ENCODE measurements around the gene LYPD6. TPM values are rescaled to one million over a fixed set of nuclear protein-coding genes. Genes with fewer than 3 reads are reported as not detected.

LYPD6 gene
- total and polyA plus RNA-seq, 9 of the 15 experiments (the other 6 are each of a cell fraction or from before 2014, with no cell fraction given), result not detected

GRCh38 chr2:149483004-149483605 is 152.7 kb downstream of the LYPD6 start:
- ATAC-seq (no peak), FAIRE-seq (no peak), DNase-seq (ENCODE audit: extremely low read depth in 1 of 4, low spot score in 3 of 4) (no peak)
- no peak overlapping the region for H3K9ac ChIP-seq (ENCODE audit: insufficient read depth in 1 of 2, low read depth in 2 of 2, low read length in 2 of 2)
- intact Hi-C loops (cut with micrococcal nuclease) (no loop called here), in situ Hi-C loops (cut with MboI) (no loop called here)
- H3K9me1 ChIP-seq (ENCODE audit: control insufficient read depth, insufficient read depth, low read length), result no peaks in the 10 kb centered on the region
- BruUV-seq (replicated peaks), result no TSS peak
- H2AFZ ChIP-seq (ENCODE audit: low read depth, low read length), result no peak overlapping the region
- H3K27ac ChIP-seq (ENCODE audit: extremely low read depth, low read depth, low read length), result no peak overlapping the region
- 0% methylated on average over 4 of the region's 4 CpGs for WGBS (ENCODE audit: insufficient coverage, low coverage, missing lambda C conversion rate)
- no peak overlapping the region for H3K4me3 ChIP-seq
- H3K4me2 ChIP-seq (ENCODE audit: insufficient read depth, low read length), result no peak overlapping the region
- no peaks in the 10 kb centered on the region for H4K20me1 ChIP-seq (replicated peaks; ENCODE audit: control insufficient read depth, insufficient read depth, low read length)
- ChIA-PET CTCF (ENCODE audit: low intra/inter-chr PET ratio) (no interaction called here), POLR2A (interaction anchor here (0.7 to 0.8 kb wide), 2 partner anchors 16 to 105 kb away, joined by 3 read pairs; no protein-coding TSS in a partner anchor)
- no peaks in the 10 kb centered on the region for H3K4me1 ChIP-seq (replicated peaks in 1 of 2; ENCODE audit: control insufficient read depth in 2 of 2, insufficient read depth in 2 of 2, low read length in 2 of 2)
- no peak for TF ChIP-seq HOMEZ (CRISPR knock-in tag; IDR thresholded peaks at IDR 0.05)
- TF ChIP-seq, protein P1, sequence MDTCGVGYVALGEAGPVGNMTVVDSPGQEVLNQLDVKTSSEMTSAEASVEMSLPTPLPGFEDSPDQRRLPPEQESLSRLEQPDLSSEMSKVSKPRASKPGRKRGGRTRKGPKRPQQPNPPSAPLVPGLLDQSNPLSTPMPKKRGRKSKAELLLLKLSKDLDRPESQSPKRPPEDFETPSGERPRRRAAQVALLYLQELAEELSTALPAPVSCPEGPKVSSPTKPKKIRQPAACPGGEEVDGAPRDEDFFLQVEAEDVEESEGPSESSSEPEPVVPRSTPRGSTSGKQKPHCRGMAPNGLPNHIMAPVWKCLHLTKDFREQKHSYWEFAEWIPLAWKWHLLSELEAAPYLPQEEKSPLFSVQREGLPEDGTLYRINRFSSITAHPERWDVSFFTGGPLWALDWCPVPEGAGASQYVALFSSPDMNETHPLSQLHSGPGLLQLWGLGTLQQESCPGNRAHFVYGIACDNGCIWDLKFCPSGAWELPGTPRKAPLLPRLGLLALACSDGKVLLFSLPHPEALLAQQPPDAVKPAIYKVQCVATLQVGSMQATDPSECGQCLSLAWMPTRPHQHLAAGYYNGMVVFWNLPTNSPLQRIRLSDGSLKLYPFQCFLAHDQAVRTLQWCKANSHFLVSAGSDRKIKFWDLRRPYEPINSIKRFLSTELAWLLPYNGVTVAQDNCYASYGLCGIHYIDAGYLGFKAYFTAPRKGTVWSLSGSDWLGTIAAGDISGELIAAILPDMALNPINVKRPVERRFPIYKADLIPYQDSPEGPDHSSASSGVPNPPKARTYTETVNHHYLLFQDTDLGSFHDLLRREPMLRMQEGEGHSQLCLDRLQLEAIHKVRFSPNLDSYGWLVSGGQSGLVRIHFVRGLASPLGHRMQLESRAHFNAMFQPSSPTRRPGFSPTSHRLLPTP (IDR thresholded peaks at IDR 0.05; ENCODE audit: borderline replicate concordance, extremely low read depth, insufficient read length), result no peak
- TF ChIP-seq, protein P2, sequence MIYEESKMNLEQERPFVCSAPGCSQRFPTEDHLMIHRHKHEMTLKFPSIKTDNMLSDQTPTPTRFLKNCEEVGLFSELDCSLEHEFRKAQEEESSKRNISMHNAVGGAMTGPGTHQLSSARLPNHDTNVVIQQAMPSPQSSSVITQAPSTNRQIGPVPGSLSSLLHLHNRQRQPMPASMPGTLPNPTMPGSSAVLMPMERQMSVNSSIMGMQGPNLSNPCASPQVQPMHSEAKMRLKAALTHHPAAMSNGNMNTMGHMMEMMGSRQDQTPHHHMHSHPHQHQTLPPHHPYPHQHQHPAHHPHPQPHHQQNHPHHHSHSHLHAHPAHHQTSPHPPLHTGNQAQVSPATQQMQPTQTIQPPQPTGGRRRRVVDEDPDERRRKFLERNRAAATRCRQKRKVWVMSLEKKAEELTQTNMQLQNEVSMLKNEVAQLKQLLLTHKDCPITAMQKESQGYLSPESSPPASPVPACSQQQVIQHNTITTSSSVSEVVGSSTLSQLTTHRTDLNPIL (CRISPR knock-in tag; IDR thresholded peaks at IDR 0.05), result no peak
- TF ChIP-seq ZNF324 (CRISPR knock-in tag; IDR thresholded peaks at IDR 0.05), result no peak
- TF ChIP-seq NEUROD1 (IDR thresholded peaks at IDR 0.05; ENCODE audit: borderline replicate concordance, low read depth, low read length, partially characterized antibody), result no peak
- TF ChIP-seq ARID3A (IDR thresholded peaks at IDR 0.05; ENCODE audit: borderline replicate concordance, low read depth, low read length), result no peak
- TF ChIP-seq ZNF12 (CRISPR knock-in tag; IDR thresholded peaks at IDR 0.05), result no peak
- TF ChIP-seq HNRNPH1 (optimal IDR thresholded peaks at IDR 0.05; ENCODE audit: low read depth, low read length), result no peak
- TF ChIP-seq SMAD3 (CRISPR knock-in tag; conservative IDR thresholded peaks at IDR 0.05), result no peak
- no peak for TF ChIP-seq SRSF3 (IDR thresholded peaks at IDR 0.05; ENCODE audit: insufficient read depth, low read length)
- TF ChIP-seq TAF7 (tag; IDR thresholded peaks at IDR 0.05), result no peak
- TF ChIP-seq, protein P3, sequence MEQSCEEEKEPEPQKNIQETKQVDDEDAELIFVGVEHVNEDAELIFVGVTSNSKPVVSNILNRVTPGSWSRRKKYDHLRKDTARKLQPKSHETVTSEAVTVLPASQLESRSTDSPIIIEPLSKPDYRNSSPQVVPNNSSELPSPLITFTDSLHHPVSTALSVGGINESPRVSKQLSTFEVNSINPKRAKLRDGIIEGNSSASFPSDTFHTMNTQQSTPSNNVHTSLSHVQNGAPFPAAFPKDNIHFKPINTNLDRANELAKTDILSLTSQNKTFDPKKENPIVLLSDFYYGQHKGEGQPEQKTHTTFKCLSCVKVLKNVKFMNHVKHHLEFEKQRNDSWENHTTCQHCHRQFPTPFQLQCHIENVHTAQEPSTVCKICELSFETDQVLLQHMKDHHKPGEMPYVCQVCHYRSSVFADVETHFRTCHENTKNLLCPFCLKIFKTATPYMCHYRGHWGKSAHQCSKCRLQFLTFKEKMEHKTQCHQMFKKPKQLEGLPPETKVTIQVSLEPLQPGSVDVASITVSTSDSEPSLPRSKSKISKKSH (CRISPR knock-in tag; IDR thresholded peaks at IDR 0.05), result no peak
- no peaks in the 10 kb centered on the region; the same call in 1 of the 2 replicates for H3K9me3 ChIP-seq (replicated peaks; ENCODE audit: control insufficient read depth, insufficient read depth, low read depth, low read length)
- no peaks in the 10 kb centered on the region for H3K36me3 ChIP-seq (ENCODE audit: control insufficient read depth, insufficient read depth, low read length)
- H3K79me2 ChIP-seq (ENCODE audit: control insufficient read depth, insufficient read depth, low read length), result no peaks in the 10 kb centered on the region
- H3K27me3 ChIP-seq (ENCODE audit: control insufficient read depth in 2 of 2, insufficient read depth in 2 of 2, low read length in 2 of 2), result no peaks in the 10 kb centered on the region
